GM10248 (cell line): ENCODE measurements around the gene FCRL5.
"Not testable (repeated sequence)": the region's sequence is repeated elsewhere in the genome, so short reads cannot be mapped to it uniquely, and the experiment has no call there.

Source experiments
- CTCF ChIA-PET: fragments of 300-600 bp; sonication (Branson Sonifier 250); formaldehyde crosslinking; extraction: SDS; loops from one replicate; lab custom pipeline; 2021; ENCODE audit warnings: antibody characterized with exemption; lab: Yijun Ruan, JAX
- POLR2A ChIA-PET: fragments of 350-650 bp; sonication (Branson Sonifier 250); formaldehyde crosslinking; extraction: SDS; loops from one replicate; lab custom pipeline; 2020; ENCODE audit warnings: antibody characterized with exemption; lab: Yijun Ruan, JAX
- DNase-seq: peaks from one replicate; pipeline ENCODE4 v3.0.0; 2012; ENCODE audit errors: extremely low spot score
- TF ChIP-seq, protein P1 (sequence below): IDR thresholded peaks from 2 replicates; pipeline ENCODE4 v1.5.1; 2012; ENCODE audit warnings: mild to moderate bottlenecking, low read depth; ENCODE audit errors: extremely low read depth, missing control alignments, control extremely low read depth

Gene FCRL5

DNA sequence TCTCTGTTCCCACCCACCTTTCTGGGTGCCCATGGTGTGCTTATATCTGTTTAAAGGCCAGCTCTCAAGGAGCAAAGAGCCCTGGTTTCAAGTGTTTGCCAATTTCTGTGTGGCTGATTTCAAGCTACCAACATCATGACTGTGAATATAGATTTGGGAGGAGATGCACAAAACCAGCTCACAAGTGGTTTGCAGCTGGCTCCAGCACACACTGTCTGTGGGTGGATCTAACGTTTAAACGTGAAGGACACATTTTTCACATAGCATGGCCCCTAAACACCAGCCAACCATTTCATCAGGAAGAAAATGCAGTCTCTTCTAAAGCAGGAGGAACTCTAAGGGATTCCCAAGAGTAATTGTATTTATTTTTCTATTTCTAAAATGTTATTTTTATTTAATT, 65.2 kb downstream of the FCRL5 start:
- CTCF ChIA-PET, result interaction anchor here (0.8 to 6.8 kb wide), 8 partner anchors 9 to 397 kb away, joined by 3 to 56 read pairs (median 6); no protein-coding TSS in a partner anchor
- TF ChIP-seq, protein P1, sequence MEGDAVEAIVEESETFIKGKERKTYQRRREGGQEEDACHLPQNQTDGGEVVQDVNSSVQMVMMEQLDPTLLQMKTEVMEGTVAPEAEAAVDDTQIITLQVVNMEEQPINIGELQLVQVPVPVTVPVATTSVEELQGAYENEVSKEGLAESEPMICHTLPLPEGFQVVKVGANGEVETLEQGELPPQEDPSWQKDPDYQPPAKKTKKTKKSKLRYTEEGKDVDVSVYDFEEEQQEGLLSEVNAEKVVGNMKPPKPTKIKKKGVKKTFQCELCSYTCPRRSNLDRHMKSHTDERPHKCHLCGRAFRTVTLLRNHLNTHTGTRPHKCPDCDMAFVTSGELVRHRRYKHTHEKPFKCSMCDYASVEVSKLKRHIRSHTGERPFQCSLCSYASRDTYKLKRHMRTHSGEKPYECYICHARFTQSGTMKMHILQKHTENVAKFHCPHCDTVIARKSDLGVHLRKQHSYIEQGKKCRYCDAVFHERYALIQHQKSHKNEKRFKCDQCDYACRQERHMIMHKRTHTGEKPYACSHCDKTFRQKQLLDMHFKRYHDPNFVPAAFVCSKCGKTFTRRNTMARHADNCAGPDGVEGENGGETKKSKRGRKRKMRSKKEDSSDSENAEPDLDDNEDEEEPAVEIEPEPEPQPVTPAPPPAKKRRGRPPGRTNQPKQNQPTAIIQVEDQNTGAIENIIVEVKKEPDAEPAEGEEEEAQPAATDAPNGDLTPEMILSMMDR, result no peak
- no peak for DNase-seq
- POLR2A ChIA-PET, result no interaction called here

DNA sequence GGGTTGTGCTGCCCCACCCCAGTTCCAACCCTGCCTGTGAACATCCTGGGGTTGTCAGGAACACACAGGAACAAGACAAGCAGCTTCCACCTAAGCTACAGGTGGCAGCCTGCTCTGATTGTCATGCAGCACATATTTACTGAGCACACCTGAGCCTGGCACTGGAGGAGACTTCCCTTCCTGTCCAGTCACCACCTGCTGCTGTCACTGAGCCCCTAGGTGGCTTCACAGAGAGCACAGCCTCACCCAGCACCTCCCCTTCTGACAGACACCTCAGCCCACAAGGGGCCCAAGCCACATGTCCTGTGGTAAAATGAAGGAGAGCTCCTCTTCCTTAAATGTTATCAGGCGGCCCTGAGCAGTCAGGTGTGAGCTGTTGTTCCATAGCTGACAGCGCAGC, 65.9 kb downstream of the FCRL5 start:
- CTCF ChIA-PET, result interaction anchor here (0.8 to 6.8 kb wide), 9 partner anchors 10 to 396 kb away, joined by 3 to 56 read pairs (median 10); no protein-coding TSS in a partner anchor
- POLR2A ChIA-PET, result not testable (repeated sequence)

DNA sequence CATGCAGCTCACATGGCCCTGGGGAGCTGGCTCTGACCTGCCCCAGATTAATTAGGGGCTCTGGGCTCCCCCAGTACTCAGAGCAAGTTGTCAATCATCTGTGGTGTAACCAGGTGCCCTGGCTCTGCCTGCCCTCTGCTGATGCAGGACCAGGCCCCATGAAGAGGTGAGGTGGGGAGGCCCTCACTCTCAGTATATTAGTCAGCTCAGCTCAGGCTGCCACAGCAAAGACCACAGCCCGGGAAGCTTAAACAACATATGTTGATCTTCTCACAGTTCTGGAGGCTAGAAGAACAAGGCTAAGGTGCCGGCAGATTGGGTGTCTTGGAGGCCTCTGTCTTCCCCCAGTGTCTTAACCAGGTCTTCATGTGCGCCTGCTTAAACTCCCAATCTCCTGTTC, 66.5 kb downstream of the FCRL5 start:
- TF ChIP-seq, protein P1, result no peak
- POLR2A ChIA-PET, result no interaction called here
- CTCF ChIA-PET, result interaction anchor here (1.0 to 6.8 kb wide), 8 partner anchors 10 to 329 kb away, joined by 3 to 56 read pairs (median 8); no protein-coding TSS in a partner anchor
- DNase-seq, result no peak

More for the DNA sequence above, 65.9 kb downstream of the FCRL5 start:
- not testable (repeated sequence) for DNase-seq

DNA sequence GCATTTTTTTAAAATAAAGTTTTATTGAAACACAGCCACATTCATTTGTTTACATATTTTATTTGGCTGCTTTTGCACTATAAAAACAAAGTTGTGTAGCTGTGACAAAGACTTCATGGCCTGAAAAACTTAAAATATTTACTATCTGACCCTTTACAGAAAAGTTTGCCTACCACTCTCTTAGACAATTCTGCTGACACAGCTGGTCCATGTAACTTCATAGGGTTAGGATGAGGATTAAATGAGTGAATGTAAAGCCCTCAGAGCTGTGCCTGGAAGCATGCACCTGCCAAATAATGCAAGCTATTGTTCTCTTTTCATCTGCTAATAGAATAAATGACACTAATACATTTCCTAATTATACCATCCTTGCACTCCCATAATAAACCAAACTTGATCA, 67.7 kb downstream of the FCRL5 start:
- TF ChIP-seq, protein P1, result no peak
- ChIA-PET POLR2A (no interaction called here), CTCF (interaction anchor here (0.9 to 6.8 kb wide), 9 partner anchors 8 to 328 kb away, joined by 3 to 56 read pairs (median 3); no protein-coding TSS in a partner anchor)
- DNase-seq, result no peak

DNA sequence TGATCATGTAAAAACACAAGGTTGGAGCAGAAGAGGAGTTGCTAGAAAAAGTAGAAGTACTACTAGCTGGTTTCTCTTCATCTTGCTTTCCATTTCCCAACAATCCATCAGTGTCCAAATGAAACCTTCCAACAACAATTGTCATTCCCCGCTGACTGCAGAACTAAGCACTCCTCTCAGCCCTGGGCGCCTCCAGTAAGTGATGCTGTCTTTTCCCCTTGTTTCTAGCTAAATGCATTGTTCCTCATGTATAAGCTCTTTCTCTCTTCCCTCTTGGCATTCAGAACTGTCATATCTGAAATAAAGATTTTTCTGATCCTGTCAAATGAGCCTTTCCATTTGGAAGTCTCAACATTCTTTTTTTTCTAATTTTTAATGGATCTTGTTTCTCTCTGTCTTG, 68.7 kb downstream of the FCRL5 start:
- ChIA-PET POLR2A (no interaction called here), CTCF (interaction anchor here (0.9 to 6.8 kb wide), 8 partner anchors 12 to 327 kb away, joined by 3 to 56 read pairs (median 8); no protein-coding TSS in a partner anchor)
- no peak for DNase-seq
- TF ChIP-seq, protein P1, result no peak

DNA sequence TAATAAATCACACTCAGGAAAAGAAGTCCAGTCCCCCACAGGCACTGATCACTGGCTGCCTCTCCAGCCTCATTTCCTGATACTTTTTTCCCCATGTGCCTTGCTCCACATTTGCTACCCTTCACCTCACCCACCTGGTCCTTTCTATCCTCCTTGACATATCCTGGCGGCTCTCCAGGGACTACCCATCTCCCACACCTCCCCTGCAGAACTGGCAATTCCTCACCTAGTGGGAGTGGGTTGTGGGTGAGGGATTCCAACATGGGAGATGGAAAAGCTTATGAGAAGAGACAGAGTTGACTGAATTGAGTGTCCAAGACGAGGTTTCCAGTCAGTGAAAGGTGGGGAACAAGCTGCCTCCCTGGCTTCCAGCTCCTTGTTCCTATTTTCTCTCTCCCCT, 69.6 kb downstream of the FCRL5 start:
- no peak for DNase-seq
- TF ChIP-seq, protein P1, result no peak
- ChIA-PET CTCF (interaction anchor here (1.9 to 6.8 kb wide), 5 partner anchors 13 to 287 kb away, joined by 6 to 56 read pairs (median 22); no protein-coding TSS in a partner anchor), POLR2A (no interaction called here)

DNA sequence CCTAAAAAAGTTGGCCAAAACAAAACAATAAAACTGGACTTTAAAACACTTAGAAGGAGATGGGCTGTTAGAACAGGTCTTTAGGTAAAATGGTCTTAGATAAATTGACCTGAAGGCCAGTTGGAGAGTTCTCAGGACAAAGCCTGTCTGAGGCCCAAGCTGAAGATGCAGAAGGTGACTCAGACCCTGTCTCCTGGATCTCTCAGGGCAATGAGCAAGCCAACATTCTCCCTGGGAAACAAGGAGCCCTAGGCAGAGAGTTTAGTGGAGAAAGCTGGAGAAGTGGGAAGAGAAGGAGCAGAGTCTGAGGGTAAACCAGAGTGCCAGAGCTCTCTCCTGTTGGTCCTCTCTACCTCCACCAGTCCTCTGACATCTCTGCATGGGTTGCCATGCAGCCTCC, 70.1 kb downstream of the FCRL5 start:
- DNase-seq, result no peak
- TF ChIP-seq, protein P1, result no peak
- POLR2A ChIA-PET, result no interaction called here
- CTCF ChIA-PET, result interaction anchor here (1.2 to 6.8 kb wide), 4 partner anchors 11 to 111 kb away, joined by 3 to 56 read pairs (median 16); no protein-coding TSS in a partner anchor
